HepG2 (cell line): Measurements from ENCODE around the gene MMS19. TPM values are rescaled to one million over a fixed set of nuclear protein-coding genes. Genes with fewer than 3 reads are reported as not detected.

Source experiments
- CBFB ChIP-seq: sonication (generic); formaldehyde crosslinking; IDR thresholded peaks from 2 replicates; pipeline ENCODE4 v1.4.0; 2020; ENCODE audit warnings: missing genetic modification reagents
- HBP1 ChIP-seq: IDR thresholded peaks from 2 replicates; pipeline ENCODE4 v1.6.1; 2016; ENCODE audit warnings: low read depth, control low read depth
- KLF9 ChIP-seq: IDR thresholded peaks from 2 replicates; pipeline ENCODE4 v1.6.1; 2016; ENCODE audit warnings: low read depth
- MIER3 ChIP-seq: IDR thresholded peaks from 2 replicates; pipeline ENCODE4 v1.6.1; 2016; ENCODE audit warnings: missing compliant biosample characterization, borderline replicate concordance
- NRL ChIP-seq: sonication (generic); formaldehyde crosslinking; IDR thresholded peaks from 2 replicates; pipeline ENCODE4 v1.5.0; 2020; ENCODE audit warnings: missing genetic modification reagents, mild to moderate bottlenecking, moderate library complexity, borderline replicate concordance
- ONECUT2 ChIP-seq: sonication (generic); formaldehyde crosslinking; IDR thresholded peaks from 2 replicates; pipeline ENCODE4 v1.4.0; 2020; ENCODE audit warnings: missing genetic modification reagents
- PATZ1 ChIP-seq: sonication (generic); formaldehyde crosslinking; IDR thresholded peaks from 2 replicates; pipeline ENCODE4 v1.4.0; 2020; ENCODE audit warnings: missing genetic modification reagents
- PHF21A ChIP-seq: sonication (generic); formaldehyde crosslinking; IDR thresholded peaks from 2 replicates; pipeline ENCODE4 v1.5.0; 2020; ENCODE audit warnings: mild to moderate bottlenecking, missing genetic modification reagents
- POLR2G ChIP-seq: fragments of 200-400 bp; formaldehyde crosslinking; IDR thresholded peaks from 2 replicates; pipeline ENCODE4 v1.6.1; 2018; ENCODE audit warnings: mild to moderate bottlenecking, low read depth, low read length, moderate library complexity
- SIX4 ChIP-seq: sonication (generic); formaldehyde crosslinking; IDR thresholded peaks from 2 replicates; pipeline ENCODE4 v1.4.0; 2020; ENCODE audit warnings: missing genetic modification reagents
- ZBTB21 ChIP-seq: sonication (generic); formaldehyde crosslinking; IDR thresholded peaks from 2 replicates; pipeline ENCODE4 v1.4.0; 2020; ENCODE audit warnings: missing genetic modification reagents
- ZBTB8A ChIP-seq: sonication (generic); formaldehyde crosslinking; IDR thresholded peaks from 2 replicates; pipeline ENCODE4 v1.4.0; 2020; ENCODE audit warnings: mild to moderate bottlenecking, low read depth, missing genetic modification reagents, borderline replicate concordance
- ZNF333 ChIP-seq: sonication (generic); formaldehyde crosslinking; IDR thresholded peaks from 2 replicates; pipeline ENCODE4 v1.4.0; 2020; ENCODE audit warnings: mild to moderate bottlenecking, missing genetic modification reagents, borderline replicate concordance
- ZNF678 ChIP-seq: sonication (generic); formaldehyde crosslinking; IDR thresholded peaks from 2 replicates; pipeline ENCODE4 v1.4.0; 2020; ENCODE audit warnings: mild to moderate bottlenecking, missing genetic modification reagents
- polyA plus RNA-seq, 8 experiments: library from polyadenylated mRNA; depleted of rRNA in 3 of 8; stranded (reverse) in 7 of 8; unstranded in 1 of 8; fragments of >200 nt; fragmentation: Illumina TruSeq in 4 of 8; extraction: Trizol in 4 of 8; gene quantifications; 2 replicates each; pipeline versions ENCODE4 v1.2.1 to v1.2.3, GENCODE V29; 2011 to 2016; ENCODE audit warnings: low read depth in 4 of 8, missing spikeins in 1 of 8, mixed read lengths in 1 of 8; ENCODE audit not compliant: insufficient read depth in 1 of 8
- total RNA-seq, 5 experiments: library from RNA; depleted of rRNA; stranded (reverse); fragments of >200 nt; fragmentation: Illumina TruSeq; extraction: Trizol; gene quantifications; 2 replicates each; pipeline ENCODE4 v1.2.3, GENCODE V29; 2016; ENCODE audit warnings: low read depth in 1 of 5
- TF ChIP-seq, protein P1 (sequence below): sonication (generic); formaldehyde crosslinking; IDR thresholded peaks from 2 replicates; pipeline ENCODE4 v1.4.0; 2020; ENCODE audit warnings: missing genetic modification reagents
- TF ChIP-seq, protein P2 (sequence below), 2 experiments: fragments of 450-650 bp in 1 of 2; sonication (generic) in 1 of 2; formaldehyde crosslinking; IDR thresholded peaks; 2 replicates each; pipeline versions ENCODE4 v1.5.0 to v1.8.0; 2020 to 2022; ENCODE audit warnings: mild to moderate bottlenecking in 1 of 2, missing genetic modification reagents in 1 of 2

Gene MMS19
- total and polyA plus RNA-seq, 2 of the 13 experiments (the other 11 are each of a cell fraction or from before 2014, with no cell fraction given) = 76.4 to 107 TPM

- TF ChIP-seq, protein P1, sequence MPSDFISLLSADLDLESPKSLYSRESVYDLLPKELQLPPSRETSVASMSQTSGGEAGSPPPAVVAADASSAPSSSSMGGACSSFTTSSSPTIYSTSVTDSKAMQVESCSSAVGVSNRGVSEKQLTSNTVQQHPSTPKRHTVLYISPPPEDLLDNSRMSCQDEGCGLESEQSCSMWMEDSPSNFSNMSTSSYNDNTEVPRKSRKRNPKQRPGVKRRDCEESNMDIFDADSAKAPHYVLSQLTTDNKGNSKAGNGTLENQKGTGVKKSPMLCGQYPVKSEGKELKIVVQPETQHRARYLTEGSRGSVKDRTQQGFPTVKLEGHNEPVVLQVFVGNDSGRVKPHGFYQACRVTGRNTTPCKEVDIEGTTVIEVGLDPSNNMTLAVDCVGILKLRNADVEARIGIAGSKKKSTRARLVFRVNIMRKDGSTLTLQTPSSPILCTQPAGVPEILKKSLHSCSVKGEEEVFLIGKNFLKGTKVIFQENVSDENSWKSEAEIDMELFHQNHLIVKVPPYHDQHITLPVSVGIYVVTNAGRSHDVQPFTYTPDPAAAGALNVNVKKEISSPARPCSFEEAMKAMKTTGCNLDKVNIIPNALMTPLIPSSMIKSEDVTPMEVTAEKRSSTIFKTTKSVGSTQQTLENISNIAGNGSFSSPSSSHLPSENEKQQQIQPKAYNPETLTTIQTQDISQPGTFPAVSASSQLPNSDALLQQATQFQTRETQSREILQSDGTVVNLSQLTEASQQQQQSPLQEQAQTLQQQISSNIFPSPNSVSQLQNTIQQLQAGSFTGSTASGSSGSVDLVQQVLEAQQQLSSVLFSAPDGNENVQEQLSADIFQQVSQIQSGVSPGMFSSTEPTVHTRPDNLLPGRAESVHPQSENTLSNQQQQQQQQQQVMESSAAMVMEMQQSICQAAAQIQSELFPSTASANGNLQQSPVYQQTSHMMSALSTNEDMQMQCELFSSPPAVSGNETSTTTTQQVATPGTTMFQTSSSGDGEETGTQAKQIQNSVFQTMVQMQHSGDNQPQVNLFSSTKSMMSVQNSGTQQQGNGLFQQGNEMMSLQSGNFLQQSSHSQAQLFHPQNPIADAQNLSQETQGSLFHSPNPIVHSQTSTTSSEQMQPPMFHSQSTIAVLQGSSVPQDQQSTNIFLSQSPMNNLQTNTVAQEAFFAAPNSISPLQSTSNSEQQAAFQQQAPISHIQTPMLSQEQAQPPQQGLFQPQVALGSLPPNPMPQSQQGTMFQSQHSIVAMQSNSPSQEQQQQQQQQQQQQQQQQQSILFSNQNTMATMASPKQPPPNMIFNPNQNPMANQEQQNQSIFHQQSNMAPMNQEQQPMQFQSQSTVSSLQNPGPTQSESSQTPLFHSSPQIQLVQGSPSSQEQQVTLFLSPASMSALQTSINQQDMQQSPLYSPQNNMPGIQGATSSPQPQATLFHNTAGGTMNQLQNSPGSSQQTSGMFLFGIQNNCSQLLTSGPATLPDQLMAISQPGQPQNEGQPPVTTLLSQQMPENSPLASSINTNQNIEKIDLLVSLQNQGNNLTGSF (CRISPR knock-in tag) = no peak
- TF ChIP-seq KLF9 (CRISPR knock-in tag) = no peak
- TF ChIP-seq PATZ1 (CRISPR knock-in tag) = no peak
- TF ChIP-seq MIER3 = 0 out of 2 replicates have a peak, but pooled peaks have one; percentile 4
- TF ChIP-seq SIX4 (CRISPR knock-in tag) = no peak
- peak; percentile 73 for TF ChIP-seq POLR2G
- no peak for TF ChIP-seq ZBTB21
- TF ChIP-seq PHF21A (CRISPR knock-in tag) = peak; percentile 63
- TF ChIP-seq CBFB (CRISPR knock-in tag) = no peak
- TF ChIP-seq HBP1 (CRISPR knock-in tag) = no peak; the same call in 1 of the 2 replicates
- TF ChIP-seq, protein P2, sequence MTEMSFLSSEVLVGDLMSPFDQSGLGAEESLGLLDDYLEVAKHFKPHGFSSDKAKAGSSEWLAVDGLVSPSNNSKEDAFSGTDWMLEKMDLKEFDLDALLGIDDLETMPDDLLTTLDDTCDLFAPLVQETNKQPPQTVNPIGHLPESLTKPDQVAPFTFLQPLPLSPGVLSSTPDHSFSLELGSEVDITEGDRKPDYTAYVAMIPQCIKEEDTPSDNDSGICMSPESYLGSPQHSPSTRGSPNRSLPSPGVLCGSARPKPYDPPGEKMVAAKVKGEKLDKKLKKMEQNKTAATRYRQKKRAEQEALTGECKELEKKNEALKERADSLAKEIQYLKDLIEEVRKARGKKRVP (CRISPR knock-in tag; IDR thresholded peaks at IDR 0.05) = 0 out of 4 replicates have a peak, but pooled peaks of 1 of the 2 experiments have one; percentile 17
- no peak; the same call in 1 of the 2 replicates for TF ChIP-seq NRL (CRISPR knock-in tag)
- 0 out of 2 replicates have a peak, but pooled peaks have one; percentile 41 for TF ChIP-seq ZBTB8A (CRISPR knock-in tag)
- TF ChIP-seq ZNF678 = no peak
- 0 out of 2 replicates have a peak, but pooled peaks have one; percentile 19 for TF ChIP-seq ZNF333 (CRISPR knock-in tag)
- no peak for TF ChIP-seq ONECUT2 (CRISPR knock-in tag)
Observed at GRCh38 chr10:97497572-97498075, 598 bp downstream of the MMS19 start (continued).
